ENCODE measurements around the gene MPC1.

DNA sequence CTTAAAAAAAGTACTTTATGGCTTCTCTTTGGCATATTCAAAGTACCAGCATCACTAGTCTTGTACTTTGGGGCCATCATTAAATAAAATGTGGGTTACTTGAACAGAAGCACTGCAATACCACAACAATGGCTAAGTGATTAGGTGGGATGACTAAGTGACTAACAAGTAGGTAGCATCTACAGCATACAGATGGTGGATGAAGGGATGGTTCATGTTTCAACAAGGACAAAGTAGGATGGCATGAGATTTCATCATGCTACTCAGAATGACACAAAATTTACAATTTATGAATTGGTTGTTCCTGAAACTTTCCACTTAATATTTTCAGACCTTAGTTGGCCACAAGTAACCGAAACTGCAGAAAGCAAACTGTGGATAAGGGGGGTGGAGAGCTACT lies 7.7 kb downstream of the MPC1 start:
- TF ChIP-seq, protein P1, sequence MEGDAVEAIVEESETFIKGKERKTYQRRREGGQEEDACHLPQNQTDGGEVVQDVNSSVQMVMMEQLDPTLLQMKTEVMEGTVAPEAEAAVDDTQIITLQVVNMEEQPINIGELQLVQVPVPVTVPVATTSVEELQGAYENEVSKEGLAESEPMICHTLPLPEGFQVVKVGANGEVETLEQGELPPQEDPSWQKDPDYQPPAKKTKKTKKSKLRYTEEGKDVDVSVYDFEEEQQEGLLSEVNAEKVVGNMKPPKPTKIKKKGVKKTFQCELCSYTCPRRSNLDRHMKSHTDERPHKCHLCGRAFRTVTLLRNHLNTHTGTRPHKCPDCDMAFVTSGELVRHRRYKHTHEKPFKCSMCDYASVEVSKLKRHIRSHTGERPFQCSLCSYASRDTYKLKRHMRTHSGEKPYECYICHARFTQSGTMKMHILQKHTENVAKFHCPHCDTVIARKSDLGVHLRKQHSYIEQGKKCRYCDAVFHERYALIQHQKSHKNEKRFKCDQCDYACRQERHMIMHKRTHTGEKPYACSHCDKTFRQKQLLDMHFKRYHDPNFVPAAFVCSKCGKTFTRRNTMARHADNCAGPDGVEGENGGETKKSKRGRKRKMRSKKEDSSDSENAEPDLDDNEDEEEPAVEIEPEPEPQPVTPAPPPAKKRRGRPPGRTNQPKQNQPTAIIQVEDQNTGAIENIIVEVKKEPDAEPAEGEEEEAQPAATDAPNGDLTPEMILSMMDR (IDR thresholded peaks at IDR 0.05) = no peak
- TF ChIP-seq POLR2A (IDR thresholded peaks at IDR 0.05) (no peak), POLR2AphosphoS5 (IDR thresholded peaks at IDR 0.05) (no peak)

All from transverse colon (tissue), 4 donors.